MM.1S (cell line): ENCODE data around the gene ZNF473.

ENCODE experiments used
- CTCF ChIP-seq: fragments of 300-600 bp; sonication (generic); IDR thresholded peaks from 2 replicates; pipeline ENCODE4 v1.5.1; 2016; ENCODE audit warnings: antibody characterized with exemption, low read length, mixed read lengths
- EZH2 ChIP-seq: fragments of 300-600 bp; sonication (generic); optimal IDR thresholded peaks from 2 replicates; pipeline ENCODE3; 2017; ENCODE audit warnings: low read depth, mild to moderate bottlenecking, antibody characterized with exemption, low read length, mixed read lengths
- EZH2phosphoT487 ChIP-seq: fragments of 300-600 bp; sonication (generic); IDR thresholded peaks from 2 replicates; pipeline ENCODE4 v1.6.1; 2018; ENCODE audit warnings: antibody characterized with exemption, low read length

DNA sequence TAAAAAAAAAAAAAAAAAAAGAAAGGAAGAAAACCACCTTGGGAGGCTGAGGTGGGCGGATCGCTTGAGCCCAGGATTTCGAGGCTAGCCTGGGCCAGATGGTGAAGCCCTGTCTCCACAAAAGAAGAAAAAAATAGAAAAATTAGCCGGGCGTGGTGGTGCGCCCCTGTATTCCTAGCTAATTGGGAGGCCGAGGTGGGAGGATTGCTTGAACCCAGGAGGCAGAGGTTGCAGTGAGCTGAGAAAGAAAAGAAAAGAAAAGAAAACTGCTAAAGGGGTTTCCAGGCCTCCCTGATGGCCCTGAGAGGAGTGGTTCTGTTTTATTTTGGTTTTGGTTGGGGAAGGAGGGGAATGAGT, 723 bp downstream of the ZNF473 start:
- TF ChIP-seq CTCF (no peak), EZH2 (no peak), EZH2phosphoT487 (no peak)
